GM23338 (cell line): ENCODE measurements around the gene ARHGEF37. TPM values are rescaled to one million over a fixed set of nuclear protein-coding genes. Genes with fewer than 3 reads are reported as not detected.

Experiments
- ATAC-seq: fragments of 200-7000 bp; cut with Tn5 transposase; 3 replicates; pipeline ENCODE4 v1.9.1; 2020
- DNase-seq: peaks from one replicate; pipeline ENCODE4 v3.0.0-alpha.2; 2015; ENCODE audit warnings: low spot score
- H2AFZ ChIP-seq: fragments of 200-600 bp; sonication (generic); 2 replicates; pipeline ENCODE4 v1.8.0; 2016; ENCODE audit warnings: antibody characterized with exemption, mild to moderate bottlenecking, moderate library complexity
- H3F3A ChIP-seq: fragments of 200-600 bp; sonication (generic); replicated peaks from 2 replicates; pipeline ENCODE4 v1.8.0; 2017; ENCODE audit warnings: antibody characterized with exemption, mixed run types, low read depth
- H3K27ac ChIP-seq: fragments of 200-600 bp; sonication (generic); 2 replicates; pipeline ENCODE4 v1.6.1; 2016; ENCODE audit warnings: low read depth
- H3K27me3 ChIP-seq: fragments of 200-600 bp; sonication (generic); 2 replicates; pipeline ENCODE4 v1.8.0; 2016; ENCODE audit warnings: mild to moderate bottlenecking, mixed run types, moderate library complexity; ENCODE audit not compliant: insufficient read depth
- H3K36me3 ChIP-seq: fragments of 200-600 bp; sonication (generic); 2 replicates; pipeline ENCODE4 v1.8.0; 2016; ENCODE audit warnings: mild to moderate bottlenecking; ENCODE audit not compliant: insufficient read depth
- H3K4me1 ChIP-seq: fragments of 200-600 bp; sonication (generic); 2 replicates; pipeline ENCODE4 v1.8.0; 2016; ENCODE audit warnings: mild to moderate bottlenecking, moderate library complexity; ENCODE audit not compliant: insufficient read depth
- H3K4me2 ChIP-seq: fragments of 200-600 bp; sonication (generic); 2 replicates; pipeline ENCODE4 v1.7.1; 2017; ENCODE audit warnings: mixed run types
- H3K4me3 ChIP-seq: fragments of 200-600 bp; sonication (generic); 2 replicates; pipeline ENCODE4 v1.6.1; 2016; ENCODE audit warnings: mixed run types
- H3K79me2 ChIP-seq: fragments of 200-600 bp; sonication (generic); replicated peaks from 2 replicates; pipeline ENCODE4 v1.8.0; 2017; ENCODE audit warnings: mild to moderate bottlenecking; ENCODE audit not compliant: insufficient read depth
- H3K9me2 ChIP-seq: fragments of 200-600 bp; sonication (generic); 2 replicates; pipeline ENCODE4 v1.8.0; 2017; ENCODE audit not compliant: insufficient read depth
- H4K20me1 ChIP-seq: fragments of 200-600 bp; sonication (generic); replicated peaks from 2 replicates; pipeline ENCODE4 v1.8.0; 2017; ENCODE audit warnings: mild to moderate bottlenecking; ENCODE audit not compliant: insufficient read depth
- H3K27ac Mint-ChIP-seq: 2 replicates; pipeline ENCODE4 v1.8.0; 2020; ENCODE audit warnings: inconsistent platforms, mild to moderate bottlenecking, moderate library complexity, mixed read lengths
- H3K27me3 Mint-ChIP-seq: 3 replicates; pipeline ENCODE4 v1.8.0; 2022; ENCODE audit warnings: low read depth, mild to moderate bottlenecking, moderate library complexity, mixed read lengths, inconsistent platforms; ENCODE audit not compliant: insufficient read depth, poor library complexity
- H3K36me3 Mint-ChIP-seq: 3 replicates; pipeline ENCODE4 v1.8.0; 2021; ENCODE audit warnings: low read depth, mild to moderate bottlenecking, inconsistent platforms, moderate library complexity, mixed read lengths
- H3K4me1 Mint-ChIP-seq: 3 replicates; pipeline ENCODE4 v1.8.0; 2020; ENCODE audit warnings: mild to moderate bottlenecking, inconsistent platforms, mixed read lengths
- H3K4me3 Mint-ChIP-seq: 3 replicates; pipeline ENCODE4 v1.8.0; 2021; ENCODE audit warnings: moderate library complexity, mild to moderate bottlenecking, inconsistent platforms, mixed read lengths
- H3K9me3 Mint-ChIP-seq: 3 replicates; pipeline ENCODE4 v1.8.0; 2020; ENCODE audit warnings: moderate library complexity, mild to moderate bottlenecking, inconsistent platforms, mixed read lengths
- CREB1 ChIP-seq: fragments of 250-450 bp; sonication (Bioruptor Pico); IDR thresholded peaks from 2 replicates; pipeline ENCODE4 v1.5.0; 2020; ENCODE audit warnings: low read depth, mild to moderate bottlenecking, moderate library complexity
- EZH2 ChIP-seq: fragments of 200-600 bp; sonication (generic); IDR thresholded peaks from one replicate; pipeline ENCODE4 v1.8.0; 2017; ENCODE audit warnings: antibody characterized with exemption, mild to moderate bottlenecking, low read depth; ENCODE audit not compliant: unreplicated experiment
- EZH2phosphoT487 ChIP-seq: fragments of 200-600 bp; sonication (generic); IDR thresholded peaks from one replicate; pipeline ENCODE4 v1.8.1; 2018; ENCODE audit warnings: antibody characterized with exemption; ENCODE audit not compliant: unreplicated experiment
- JUNB ChIP-seq: IDR thresholded peaks from one replicate; pipeline ENCODE4 v1.6.1; 2016; ENCODE audit warnings: antibody characterized with exemption; ENCODE audit not compliant: unreplicated experiment
- NANOG ChIP-seq: IDR thresholded peaks from 2 replicates; pipeline ENCODE4 v1.6.1; 2016; ENCODE audit warnings: antibody characterized with exemption, borderline replicate concordance
- POLR2AphosphoS5 ChIP-seq: IDR thresholded peaks from 2 replicates; pipeline ENCODE4 v1.6.1; 2016; ENCODE audit warnings: antibody characterized with exemption, low read depth
- REST ChIP-seq: IDR thresholded peaks from one replicate; pipeline ENCODE4 v1.6.1; 2018; ENCODE audit warnings: antibody characterized with exemption; ENCODE audit not compliant: unreplicated experiment
- STAT1 ChIP-seq: IDR thresholded peaks from one replicate; pipeline ENCODE4 v1.6.1; 2016; ENCODE audit warnings: antibody characterized with exemption; ENCODE audit not compliant: unreplicated experiment
- ZNF114 ChIP-seq: fragments of 250-450 bp; sonication (Bioruptor Pico); IDR thresholded peaks from 2 replicates; pipeline ENCODE4 v1.5.0; 2020; ENCODE audit warnings: mild to moderate bottlenecking, moderate library complexity
- ZNF331 ChIP-seq: fragments of 250-450 bp; sonication (Bioruptor Pico); IDR thresholded peaks from 2 replicates; pipeline ENCODE4 v1.5.0; 2020; ENCODE audit warnings: low read depth, mild to moderate bottlenecking, moderate library complexity
- polyA plus RNA-seq: library from polyadenylated mRNA; unstranded; fragments of >200 nt; fragmentation: Nextera tagmentation; extraction: Ambion mirVana; gene quantifications from 2 replicates; pipeline ENCODE4 v1.2.1, GENCODE V29; 2016
- total RNA-seq: library from RNA; depleted of rRNA; stranded (reverse); fragments of >200 nt; shearing (Covaris generic); gene quantifications from 2 replicates; pipeline ENCODE4 v1.2.3, GENCODE V29; 2014
- TF ChIP-seq, protein P1 (sequence below): fragments of 250-450 bp; sonication (Bioruptor Pico); IDR thresholded peaks from 2 replicates; pipeline ENCODE4 v1.5.0; 2020; ENCODE audit warnings: mild to moderate bottlenecking, moderate library complexity
- TF ChIP-seq, protein P2 (sequence below): IDR thresholded peaks from 2 replicates; pipeline ENCODE4 v1.6.1; 2016; ENCODE audit warnings: antibody characterized with exemption
- TF ChIP-seq, protein P3 (sequence below), 2 experiments: fragments of 200-600 bp in 1 of 2; sonication (generic) in 1 of 2; conservative IDR thresholded peaks; 2 replicates each; pipeline versions ENCODE4 v1.5.1 to v1.6.1; 2016 to 2017; ENCODE audit warnings: antibody characterized with exemption in 2 of 2, low read depth in 2 of 2, mild to moderate bottlenecking in 2 of 2, moderate library complexity in 1 of 2

The ARHGEF37 gene
- total and polyA plus RNA-seq, 2 experiments from 2014 or later, result 0.14 to 0.79 TPM

DNA sequence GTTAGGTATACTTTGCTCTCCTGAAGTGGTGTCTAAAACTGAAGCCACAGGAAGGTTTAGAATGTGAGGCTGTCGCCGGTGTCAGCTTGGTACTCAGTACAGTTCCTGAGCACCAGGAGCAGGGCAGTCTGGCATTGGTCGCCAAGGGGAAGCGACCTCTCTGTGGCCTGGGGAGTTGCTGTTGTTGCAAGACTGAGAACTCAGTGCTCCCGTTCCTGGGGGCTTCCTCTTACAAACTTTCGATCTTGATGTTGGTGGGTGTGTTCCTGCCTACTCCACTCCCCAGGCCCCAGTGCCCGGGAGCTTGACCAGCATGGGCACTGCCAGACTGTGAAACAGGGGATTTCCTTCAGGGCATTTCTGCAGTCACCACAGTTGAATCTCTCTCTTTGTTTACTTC lies 96.4 kb downstream of the ARHGEF37 start:
- no peaks in the 10 kb centered on the region for H3K9me2 ChIP-seq
- DNase-seq (no peak), ATAC-seq (no peak)
- Mint-ChIP-seq H3K27ac (no peak overlapping the region), H3K9me3 (no peaks in the 10 kb centered on the region; the same call in 1 of the 3 replicates), H3K36me3 (no peaks in the 10 kb centered on the region; the same call in 2 of the 3 replicates), H3K4me1 (no peaks in the 10 kb centered on the region; the same call in 2 of the 3 replicates), H3K27me3 (peaks cover 1% of the 10 kb centered on the region), H3K4me3 (no peak overlapping the region)
- TF ChIP-seq POLR2AphosphoS5, result no peak
- TF ChIP-seq ZNF114 (CRISPR knock-in tag), result no peak
- no peak for TF ChIP-seq NANOG
- no peak for TF ChIP-seq EZH2
- TF ChIP-seq, protein P1, sequence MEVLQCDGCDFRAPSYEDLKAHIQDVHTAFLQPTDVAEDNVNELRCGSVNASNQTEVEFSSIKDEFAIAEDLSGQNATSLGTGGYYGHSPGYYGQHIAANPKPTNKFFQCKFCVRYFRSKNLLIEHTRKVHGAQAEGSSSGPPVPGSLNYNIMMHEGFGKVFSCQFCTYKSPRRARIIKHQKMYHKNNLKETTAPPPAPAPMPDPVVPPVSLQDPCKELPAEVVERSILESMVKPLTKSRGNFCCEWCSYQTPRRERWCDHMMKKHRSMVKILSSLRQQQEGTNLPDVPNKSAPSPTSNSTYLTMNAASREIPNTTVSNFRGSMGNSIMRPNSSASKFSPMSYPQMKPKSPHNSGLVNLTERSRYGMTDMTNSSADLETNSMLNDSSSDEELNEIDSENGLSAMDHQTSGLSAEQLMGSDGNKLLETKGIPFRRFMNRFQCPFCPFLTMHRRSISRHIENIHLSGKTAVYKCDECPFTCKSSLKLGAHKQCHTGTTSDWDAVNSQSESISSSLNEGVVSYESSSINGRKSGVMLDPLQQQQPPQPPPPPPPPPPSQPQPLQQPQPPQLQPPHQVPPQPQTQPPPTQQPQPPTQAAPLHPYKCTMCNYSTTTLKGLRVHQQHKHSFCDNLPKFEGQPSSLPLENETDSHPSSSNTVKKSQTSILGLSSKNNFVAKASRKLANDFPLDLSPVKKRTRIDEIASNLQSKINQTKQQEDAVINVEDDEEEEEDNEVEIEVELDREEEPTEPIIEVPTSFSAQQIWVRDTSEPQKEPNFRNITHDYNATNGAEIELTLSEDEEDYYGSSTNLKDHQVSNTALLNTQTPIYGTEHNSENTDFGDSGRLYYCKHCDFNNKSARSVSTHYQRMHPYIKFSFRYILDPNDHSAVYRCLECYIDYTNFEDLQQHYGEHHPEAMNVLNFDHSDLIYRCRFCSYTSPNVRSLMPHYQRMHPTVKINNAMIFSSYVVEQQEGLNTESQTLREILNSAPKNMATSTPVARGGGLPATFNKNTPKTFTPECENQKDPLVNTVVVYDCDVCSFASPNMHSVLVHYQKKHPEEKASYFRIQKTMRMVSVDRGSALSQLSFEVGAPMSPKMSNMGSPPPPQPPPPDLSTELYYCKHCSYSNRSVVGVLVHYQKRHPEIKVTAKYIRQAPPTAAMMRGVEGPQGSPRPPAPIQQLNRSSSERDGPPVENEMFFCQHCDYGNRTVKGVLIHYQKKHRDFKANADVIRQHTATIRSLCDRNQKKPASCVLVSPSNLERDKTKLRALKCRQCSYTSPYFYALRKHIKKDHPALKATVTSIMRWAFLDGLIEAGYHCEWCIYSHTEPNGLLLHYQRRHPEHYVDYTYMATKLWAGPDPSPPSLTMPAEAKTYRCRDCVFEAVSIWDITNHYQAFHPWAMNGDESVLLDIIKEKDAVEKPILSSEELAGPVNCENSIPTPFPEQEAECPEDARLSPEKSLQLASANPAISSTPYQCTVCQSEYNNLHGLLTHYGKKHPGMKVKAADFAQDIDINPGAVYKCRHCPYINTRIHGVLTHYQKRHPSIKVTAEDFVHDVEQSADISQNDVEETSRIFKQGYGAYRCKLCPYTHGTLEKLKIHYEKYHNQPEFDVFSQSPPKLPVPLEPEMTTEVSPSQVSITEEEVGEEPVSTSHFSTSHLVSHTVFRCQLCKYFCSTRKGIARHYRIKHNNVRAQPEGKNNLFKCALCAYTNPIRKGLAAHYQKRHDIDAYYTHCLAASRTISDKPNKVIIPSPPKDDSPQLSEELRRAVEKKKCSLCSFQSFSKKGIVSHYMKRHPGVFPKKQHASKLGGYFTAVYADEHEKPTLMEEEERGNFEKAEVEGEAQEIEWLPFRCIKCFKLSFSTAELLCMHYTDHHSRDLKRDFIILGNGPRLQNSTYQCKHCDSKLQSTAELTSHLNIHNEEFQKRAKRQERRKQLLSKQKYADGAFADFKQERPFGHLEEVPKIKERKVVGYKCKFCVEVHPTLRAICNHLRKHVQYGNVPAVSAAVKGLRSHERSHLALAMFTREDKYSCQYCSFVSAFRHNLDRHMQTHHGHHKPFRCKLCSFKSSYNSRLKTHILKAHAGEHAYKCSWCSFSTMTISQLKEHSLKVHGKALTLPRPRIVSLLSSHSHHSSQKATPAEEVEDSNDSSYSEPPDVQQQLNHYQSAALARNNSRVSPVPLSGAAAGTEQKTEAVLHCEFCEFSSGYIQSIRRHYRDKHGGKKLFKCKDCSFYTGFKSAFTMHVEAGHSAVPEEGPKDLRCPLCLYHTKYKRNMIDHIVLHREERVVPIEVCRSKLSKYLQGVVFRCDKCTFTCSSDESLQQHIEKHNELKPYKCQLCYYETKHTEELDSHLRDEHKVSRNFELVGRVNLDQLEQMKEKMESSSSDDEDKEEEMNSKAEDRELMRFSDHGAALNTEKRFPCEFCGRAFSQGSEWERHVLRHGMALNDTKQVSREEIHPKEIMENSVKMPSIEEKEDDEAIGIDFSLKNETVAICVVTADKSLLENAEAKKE (CRISPR knock-in tag), result no peak
- TF ChIP-seq STAT1, result no peak
- TF ChIP-seq JUNB, result no peak
- TF ChIP-seq ZNF331 (CRISPR knock-in tag), result no peak
- no peak for TF ChIP-seq REST
- TF ChIP-seq, protein P2, sequence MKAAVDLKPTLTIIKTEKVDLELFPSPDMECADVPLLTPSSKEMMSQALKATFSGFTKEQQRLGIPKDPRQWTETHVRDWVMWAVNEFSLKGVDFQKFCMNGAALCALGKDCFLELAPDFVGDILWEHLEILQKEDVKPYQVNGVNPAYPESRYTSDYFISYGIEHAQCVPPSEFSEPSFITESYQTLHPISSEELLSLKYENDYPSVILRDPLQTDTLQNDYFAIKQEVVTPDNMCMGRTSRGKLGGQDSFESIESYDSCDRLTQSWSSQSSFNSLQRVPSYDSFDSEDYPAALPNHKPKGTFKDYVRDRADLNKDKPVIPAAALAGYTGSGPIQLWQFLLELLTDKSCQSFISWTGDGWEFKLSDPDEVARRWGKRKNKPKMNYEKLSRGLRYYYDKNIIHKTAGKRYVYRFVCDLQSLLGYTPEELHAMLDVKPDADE, result no peak
- TF ChIP-seq EZH2phosphoT487, result no peak
- no peak for TF ChIP-seq CREB1 (CRISPR knock-in tag)
- TF ChIP-seq, protein P3, sequence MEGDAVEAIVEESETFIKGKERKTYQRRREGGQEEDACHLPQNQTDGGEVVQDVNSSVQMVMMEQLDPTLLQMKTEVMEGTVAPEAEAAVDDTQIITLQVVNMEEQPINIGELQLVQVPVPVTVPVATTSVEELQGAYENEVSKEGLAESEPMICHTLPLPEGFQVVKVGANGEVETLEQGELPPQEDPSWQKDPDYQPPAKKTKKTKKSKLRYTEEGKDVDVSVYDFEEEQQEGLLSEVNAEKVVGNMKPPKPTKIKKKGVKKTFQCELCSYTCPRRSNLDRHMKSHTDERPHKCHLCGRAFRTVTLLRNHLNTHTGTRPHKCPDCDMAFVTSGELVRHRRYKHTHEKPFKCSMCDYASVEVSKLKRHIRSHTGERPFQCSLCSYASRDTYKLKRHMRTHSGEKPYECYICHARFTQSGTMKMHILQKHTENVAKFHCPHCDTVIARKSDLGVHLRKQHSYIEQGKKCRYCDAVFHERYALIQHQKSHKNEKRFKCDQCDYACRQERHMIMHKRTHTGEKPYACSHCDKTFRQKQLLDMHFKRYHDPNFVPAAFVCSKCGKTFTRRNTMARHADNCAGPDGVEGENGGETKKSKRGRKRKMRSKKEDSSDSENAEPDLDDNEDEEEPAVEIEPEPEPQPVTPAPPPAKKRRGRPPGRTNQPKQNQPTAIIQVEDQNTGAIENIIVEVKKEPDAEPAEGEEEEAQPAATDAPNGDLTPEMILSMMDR (conservative IDR thresholded peaks at IDR 0.05; ENCODE audit: low read depth in 2 of 2), result no peak
- no peak overlapping the region for H3K27ac ChIP-seq
- H3K4me3 ChIP-seq, result no peak overlapping the region
- H3K4me2 ChIP-seq, result no peak overlapping the region
- no peaks in the 10 kb centered on the region for H4K20me1 ChIP-seq
- no peaks in the 10 kb centered on the region for H3K27me3 ChIP-seq
- no peaks in the 10 kb centered on the region for H3K36me3 ChIP-seq
- H3F3A ChIP-seq, result no peaks in the 10 kb centered on the region
- H2AFZ ChIP-seq, result no peak overlapping the region
- no peaks in the 10 kb centered on the region for H3K79me2 ChIP-seq
- no peaks in the 10 kb centered on the region for H3K4me1 ChIP-seq
